Measurements from ENCODE around the gene GSTO2. TPM values are rescaled to one million over a fixed set of nuclear protein-coding genes. Genes with fewer than 3 reads are reported as not detected.

GSTO2 gene
- total RNA-seq, 4 donors from 2014 or later, result 0.30 to 1.7 (median 1.0) TPM

- Histone ChIP-seq H3K27ac (no peak overlapping the region), H3K27me3 (peaks cover 0 to 15% of the 10 kb centered on the region in 2 donors), H3K4me3 (no peak overlapping the region), H3K9me3 (no peaks in the 10 kb centered on the region), H3K4me1 (peaks cover 0 to 9% (median 0%) of the 10 kb centered on the region in 4 donors), H3K36me3 (no peaks in the 10 kb centered on the region)
- WGBS, 2 donors, result 83 to 89% methylated on average over 2 of the region's 2 CpGs
- no peak for TF ChIP-seq EP300 (IDR thresholded peaks at IDR 0.05)
- TF ChIP-seq POLR2A (IDR thresholded peaks at IDR 0.05), result no peak
- no peak for TF ChIP-seq CTCF (IDR thresholded peaks at IDR 0.05)
- no peak for DNase-seq (ENCODE audit: low spot score in 2 of 2)
These were observed 8.8 kb downstream of the GSTO2 start for GRCh38 chr10:104277785-104278184.

GRCh38 chr10:104279550-104280259 is 10.7 kb downstream of the GSTO2 start:
- Histone ChIP-seq H3K9me3 (no peaks in the 10 kb centered on the region), H3K27me3 (peaks cover 0 to 13% of the 10 kb centered on the region in 2 donors), H3K27ac (no peak overlapping the region), H3K36me3 (no peaks in the 10 kb centered on the region), H3K4me1 (peaks cover 0 to 4% (median 0%) of the 10 kb centered on the region in 4 donors), H3K4me3 (no peak overlapping the region)
- no peak for DNase-seq (ENCODE audit: low spot score in 2 of 2)
- no peak for TF ChIP-seq EP300 (IDR thresholded peaks at IDR 0.05)
- no peak for TF ChIP-seq CTCF (IDR thresholded peaks at IDR 0.05)
- no peak for TF ChIP-seq POLR2A (IDR thresholded peaks at IDR 0.05)
- 92 to 94% methylated on average over 3 of the region's 3 CpGs for WGBS, 2 donors

GRCh38 chr10:104281694-104282093 is 12.7 kb downstream of the GSTO2 start:
- Histone ChIP-seq H3K4me1 (no peaks in the 10 kb centered on the region), H3K9me3 (no peaks in the 10 kb centered on the region), H3K27me3 (no peaks in the 10 kb centered on the region), H3K27ac (no peak overlapping the region), H3K4me3 (no peak overlapping the region), H3K36me3 (no peaks in the 10 kb centered on the region)
- no peak for DNase-seq (ENCODE audit: low spot score in 2 of 2)
- TF ChIP-seq POLR2A (IDR thresholded peaks at IDR 0.05), result no peak
- TF ChIP-seq CTCF (IDR thresholded peaks at IDR 0.05), result no peak
- no peak for TF ChIP-seq EP300 (IDR thresholded peaks at IDR 0.05)
- 84% methylated on average over 3 of the region's 3 CpGs for WGBS, 2 donors

- no peak overlapping the region for H3K27ac ChIP-seq
- H3K4me3 ChIP-seq, result no peak overlapping the region
- WGBS, 2 donors, result 64 to 71% methylated on average over 7 of the region's 7 CpGs
- DNase-seq (ENCODE audit: low spot score in 2 of 2), result no peak
- no peak for TF ChIP-seq POLR2A (IDR thresholded peaks at IDR 0.05)
- TF ChIP-seq EP300 (IDR thresholded peaks at IDR 0.05), result no peak
- no peak for TF ChIP-seq CTCF (IDR thresholded peaks at IDR 0.05)
- H3K9me3 ChIP-seq, result no peaks in the 10 kb centered on the region
- no peaks in the 10 kb centered on the region for H3K36me3 ChIP-seq
- H3K4me1 ChIP-seq, result no peaks in the 10 kb centered on the region
- no peaks in the 10 kb centered on the region for H3K27me3 ChIP-seq
These were observed 15.9 kb downstream of the GSTO2 start for GRCh38 chr10:104284846-104285245.

GRCh38 chr10:104286939-104287338 is 18.0 kb downstream of the GSTO2 start:
- DNase-seq (ENCODE audit: low spot score in 2 of 2), result no peak
- H3K4me1 ChIP-seq, result peaks cover 0 to 11% (median 0%) of the 10 kb centered on the region in 4 donors
- no peak overlapping the region for H3K27ac ChIP-seq
- no peaks in the 10 kb centered on the region for H3K36me3 ChIP-seq
- no peaks in the 10 kb centered on the region for H3K27me3 ChIP-seq
- no peaks in the 10 kb centered on the region for H3K9me3 ChIP-seq
- no peak overlapping the region for H3K4me3 ChIP-seq
- TF ChIP-seq POLR2A (IDR thresholded peaks at IDR 0.05) (no peak), EP300 (IDR thresholded peaks at IDR 0.05) (no peak), CTCF (IDR thresholded peaks at IDR 0.05) (no peak)
- 86 to 92% methylated on average over 2 of the region's 2 CpGs for WGBS, 2 donors
